Neutrophil (primary cell): ENCODE results near the gene NKD1.

ENCODE experiments used
- H3K27ac ChIP-seq: fragments of 200-600 bp; sonication (generic); 2 replicates; pipeline ENCODE4 v1.5.1; 2016; ENCODE audit warnings: mild to moderate bottlenecking, moderate library complexity
- H3K27me3 ChIP-seq: fragments of 200-600 bp; sonication (generic); 2 replicates; pipeline ENCODE4 v1.6.0; 2016; ENCODE audit warnings: mild to moderate bottlenecking
- H3K36me3 ChIP-seq: fragments of 200-600 bp; sonication (generic); 2 replicates; pipeline ENCODE4 v1.5.1; 2017
- H3K4me1 ChIP-seq, 2 experiments: fragments of 200-600 bp in 1 of 2; sonication (generic) in 1 of 2; 1 replicate in 1 of 2; 2 replicates in 1 of 2; pipeline versions ENCODE4 v1.5.1 to v1.6.1; 2013 to 2016; ENCODE audit warnings: low read depth in 1 of 2, low read length in 1 of 2, mild to moderate bottlenecking in 1 of 2, moderate library complexity in 1 of 2; ENCODE audit not compliant: control insufficient read depth in 1 of 2, insufficient read depth in 1 of 2
- H3K4me3 ChIP-seq, 2 experiments: fragments of 200-600 bp in 1 of 2; sonication (generic) in 1 of 2; 1 replicate in 1 of 2; 2 replicates in 1 of 2; pipeline ENCODE4 v1.5.1; 2013 to 2016; ENCODE audit warnings: low read depth in 1 of 2, low read length in 1 of 2, mild to moderate bottlenecking in 1 of 2, moderate library complexity in 1 of 2
- H3K9me3 ChIP-seq: fragments of 200-600 bp; sonication (generic); 2 replicates; pipeline ENCODE4 v1.5.1; 2016
- TF ChIP-seq, protein P1 (sequence below): fragments of 200-600 bp; sonication (generic); IDR thresholded peaks from 2 replicates; pipeline ENCODE4 v1.5.1; 2016; ENCODE audit warnings: antibody characterized with exemption

The NKD1 gene

DNA sequence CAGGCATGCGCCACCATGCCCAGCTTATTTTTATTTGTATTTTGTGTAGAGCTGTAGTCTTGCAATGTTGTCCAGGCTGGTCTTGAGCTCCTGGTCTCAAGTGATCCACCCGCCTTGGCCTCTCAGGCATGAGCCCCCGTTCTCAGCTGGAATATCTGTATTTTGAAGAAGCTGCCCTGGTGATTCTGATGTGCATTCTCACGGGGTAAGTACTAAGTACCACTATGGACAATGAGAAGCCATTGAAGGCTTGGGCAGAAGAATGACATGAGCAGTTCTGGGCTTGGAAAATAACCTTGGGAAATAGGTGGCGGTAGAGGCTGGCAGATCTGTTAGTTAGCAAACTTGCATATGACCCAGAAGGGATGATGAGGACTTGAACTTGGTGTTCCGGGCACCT lies 15.6 kb upstream of the NKD1 start:
- TF ChIP-seq, protein P1, sequence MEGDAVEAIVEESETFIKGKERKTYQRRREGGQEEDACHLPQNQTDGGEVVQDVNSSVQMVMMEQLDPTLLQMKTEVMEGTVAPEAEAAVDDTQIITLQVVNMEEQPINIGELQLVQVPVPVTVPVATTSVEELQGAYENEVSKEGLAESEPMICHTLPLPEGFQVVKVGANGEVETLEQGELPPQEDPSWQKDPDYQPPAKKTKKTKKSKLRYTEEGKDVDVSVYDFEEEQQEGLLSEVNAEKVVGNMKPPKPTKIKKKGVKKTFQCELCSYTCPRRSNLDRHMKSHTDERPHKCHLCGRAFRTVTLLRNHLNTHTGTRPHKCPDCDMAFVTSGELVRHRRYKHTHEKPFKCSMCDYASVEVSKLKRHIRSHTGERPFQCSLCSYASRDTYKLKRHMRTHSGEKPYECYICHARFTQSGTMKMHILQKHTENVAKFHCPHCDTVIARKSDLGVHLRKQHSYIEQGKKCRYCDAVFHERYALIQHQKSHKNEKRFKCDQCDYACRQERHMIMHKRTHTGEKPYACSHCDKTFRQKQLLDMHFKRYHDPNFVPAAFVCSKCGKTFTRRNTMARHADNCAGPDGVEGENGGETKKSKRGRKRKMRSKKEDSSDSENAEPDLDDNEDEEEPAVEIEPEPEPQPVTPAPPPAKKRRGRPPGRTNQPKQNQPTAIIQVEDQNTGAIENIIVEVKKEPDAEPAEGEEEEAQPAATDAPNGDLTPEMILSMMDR: no peak
- H3K36me3 ChIP-seq: no peaks in the 10 kb centered on the region
- no peak overlapping the region for H3K4me3 ChIP-seq
- peaks cover 10% of the 10 kb centered on the region for H3K27me3 ChIP-seq
- H3K27ac ChIP-seq: no peak overlapping the region
- H3K4me1 ChIP-seq: no peaks in the 10 kb centered on the region
- no peaks in the 10 kb centered on the region for H3K9me3 ChIP-seq

DNA sequence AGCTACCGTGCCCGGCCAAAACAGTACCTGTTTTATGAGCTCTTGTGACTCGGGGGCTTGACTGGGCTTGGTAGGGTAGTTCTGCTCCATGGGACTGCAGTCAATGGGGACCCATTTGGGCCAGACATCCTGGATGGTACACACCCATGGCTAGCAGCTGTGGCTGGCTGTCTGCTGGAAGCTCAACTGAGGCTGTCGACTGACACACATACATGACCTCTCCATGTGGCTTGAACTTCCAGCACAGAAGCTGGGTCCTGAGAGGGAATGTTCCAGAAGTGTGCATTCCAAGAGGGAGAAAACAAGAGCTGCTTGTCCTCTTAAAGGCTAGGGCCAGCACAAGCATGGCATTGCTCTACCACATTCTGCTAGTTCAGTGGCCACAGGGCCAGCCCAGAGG lies 14.9 kb upstream of the NKD1 start:
- no peaks in the 10 kb centered on the region for H3K9me3 ChIP-seq
- peaks cover 8% of the 10 kb centered on the region for H3K27me3 ChIP-seq
- TF ChIP-seq, protein P1: no peak
- H3K4me1 ChIP-seq: no peaks in the 10 kb centered on the region
- H3K27ac ChIP-seq: no peak overlapping the region
- no peaks in the 10 kb centered on the region for H3K36me3 ChIP-seq
- H3K4me3 ChIP-seq: no peak overlapping the region

DNA sequence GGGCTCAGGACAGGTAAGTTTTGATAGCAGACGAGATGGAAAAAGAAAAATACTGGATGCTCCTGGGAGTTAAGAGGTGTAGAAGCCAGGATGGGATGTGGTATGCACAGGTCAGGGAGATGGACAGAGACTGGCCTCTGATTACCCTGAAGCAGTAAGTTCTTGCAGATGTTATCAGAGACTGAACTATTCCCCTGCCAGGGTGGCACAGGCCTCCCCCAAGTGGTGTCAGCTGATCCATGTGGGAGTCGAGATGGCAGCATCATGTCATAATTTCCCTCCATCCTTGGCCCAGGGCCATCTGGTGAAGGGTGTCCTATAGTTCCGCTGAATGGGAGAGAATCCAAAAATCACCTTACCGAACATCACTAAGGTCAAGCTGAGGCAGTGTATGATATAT lies 14.1 kb upstream of the NKD1 start:
- Histone ChIP-seq H3K27me3 (peaks cover 8% of the 10 kb centered on the region), H3K9me3 (no peaks in the 10 kb centered on the region), H3K4me3 (no peak overlapping the region), H3K4me1 (no peaks in the 10 kb centered on the region), H3K36me3 (no peaks in the 10 kb centered on the region), H3K27ac (no peak overlapping the region)
- TF ChIP-seq, protein P1: no peak

DNA sequence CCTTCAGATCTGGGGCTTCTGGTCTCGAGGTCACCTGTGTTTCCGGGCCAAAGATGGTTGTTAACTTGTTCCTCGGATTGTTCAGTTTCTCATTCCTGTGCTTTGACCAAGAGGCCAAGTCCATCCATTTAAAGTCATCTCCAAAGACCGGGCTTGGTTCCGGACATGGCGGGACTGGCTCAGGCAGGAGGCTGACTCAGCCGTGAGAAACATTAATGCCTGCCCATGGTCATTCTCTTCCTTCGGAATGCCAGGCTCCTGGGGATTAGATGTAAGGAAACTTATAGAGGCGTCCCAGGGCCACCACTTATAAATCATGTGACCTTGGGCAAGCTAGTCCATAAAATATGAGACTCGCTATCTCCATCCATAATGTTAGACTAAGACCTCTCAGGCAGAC lies 13.6 kb upstream of the NKD1 start:
- Histone ChIP-seq H3K36me3 (no peaks in the 10 kb centered on the region), H3K4me3 (no peak overlapping the region), H3K4me1 (no peaks in the 10 kb centered on the region), H3K9me3 (no peaks in the 10 kb centered on the region), H3K27ac (no peak overlapping the region), H3K27me3 (peaks cover 8% of the 10 kb centered on the region)
- TF ChIP-seq, protein P1: no peak

DNA sequence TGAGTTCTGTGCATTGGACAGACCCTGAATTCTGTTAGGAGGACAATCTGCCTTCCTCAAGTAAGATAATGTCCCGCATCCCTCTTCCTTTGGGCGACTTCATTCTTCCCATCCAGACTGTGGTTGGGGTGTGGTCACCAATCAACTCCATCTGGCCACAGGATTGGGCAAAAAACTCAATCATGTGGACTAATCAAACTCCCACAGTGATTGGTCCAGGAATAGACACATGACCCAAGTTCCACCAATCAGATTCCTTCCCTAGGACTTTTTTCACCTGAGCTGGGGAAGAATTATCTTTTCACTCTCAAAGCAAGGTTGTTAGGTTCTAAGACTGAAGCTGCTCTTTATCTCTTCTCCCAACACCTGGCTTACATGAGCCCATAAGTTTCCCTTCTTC lies 13.2 kb upstream of the NKD1 start:
- TF ChIP-seq, protein P1: no peak
- Histone ChIP-seq H3K4me1 (no peaks in the 10 kb centered on the region), H3K27ac (no peak overlapping the region), H3K27me3 (peaks cover 8% of the 10 kb centered on the region), H3K36me3 (no peaks in the 10 kb centered on the region), H3K4me3 (no peak overlapping the region), H3K9me3 (no peaks in the 10 kb centered on the region)
